SU-DHL-6 (cell line): ENCODE data around the gene CYP1A1.

Experiments used
- H2AFZ ChIP-seq: fragments of 200-600 bp; sonication (generic); 2 replicates; pipeline ENCODE4 v1.6.1; 2014; ENCODE audit warnings: low read depth, mild to moderate bottlenecking, moderate library complexity, mixed read lengths, antibody characterized with exemption, low read length; ENCODE audit not compliant: severe bottlenecking
- H3F3A ChIP-seq: fragments of 200-600 bp; shearing (Covaris generic); 2 replicates; pipeline ENCODE4 v1.6.0; 2016; ENCODE audit warnings: antibody characterized with exemption, mild to moderate bottlenecking; ENCODE audit not compliant: insufficient read depth
- H3K27ac ChIP-seq: fragments of 200-600 bp; sonication (generic); 2 replicates; pipeline ENCODE4 v1.5.1; 2016; ENCODE audit warnings: low read depth, mild to moderate bottlenecking, low read length, moderate library complexity, mixed read lengths
- H3K27me3 ChIP-seq: fragments of 200-600 bp; sonication (generic), shearing (Covaris generic); 2 replicates; pipeline ENCODE4 v1.6.0; 2014; ENCODE audit warnings: mild to moderate bottlenecking, low read length
- H3K36me3 ChIP-seq: fragments of 200-600 bp; sonication (generic); 2 replicates; pipeline ENCODE4 v1.6.1; 2014; ENCODE audit warnings: mild to moderate bottlenecking, low read length, mixed read lengths
- H3K4me2 ChIP-seq: fragments of 300-600, 200-600 bp; shearing (Covaris generic), sonication (generic); 2 replicates; pipeline ENCODE4 v1.6.0; 2014; ENCODE audit warnings: low read length, low read depth, mild to moderate bottlenecking; ENCODE audit not compliant: poor library complexity, severe bottlenecking
- H3K4me3 ChIP-seq: fragments of 200-600 bp; sonication (generic); 2 replicates; pipeline ENCODE4 v1.5.1; 2014; ENCODE audit warnings: antibody characterized with exemption, low read length, mild to moderate bottlenecking, mixed read lengths; ENCODE audit not compliant: insufficient read depth, poor library complexity, severe bottlenecking
- H3K79me2 ChIP-seq: fragments of 200-600 bp; sonication (generic); 2 replicates; pipeline ENCODE4 v1.6.1; 2014; ENCODE audit warnings: mild to moderate bottlenecking, low read length, moderate library complexity; ENCODE audit not compliant: insufficient read depth
- H3K9ac ChIP-seq: fragments of 200-600 bp; sonication (generic); 2 replicates; pipeline ENCODE4 v1.7.0; 2014; ENCODE audit warnings: mild to moderate bottlenecking, low read length
- H3K9me2 ChIP-seq: fragments of 200-600 bp; sonication (generic); replicated peaks from 2 replicates; pipeline ENCODE4 v1.6.1; 2014; ENCODE audit warnings: low read length; ENCODE audit not compliant: insufficient read depth
- H3K9me3 ChIP-seq: fragments of 200-600 bp; sonication (generic); 2 replicates; pipeline ENCODE4 v1.6.1; 2014; ENCODE audit warnings: low read length, mixed read lengths; ENCODE audit not compliant: insufficient read depth
- H4K20me1 ChIP-seq: fragments of 200-600 bp; sonication (generic); 2 replicates; pipeline ENCODE4 v1.6.1; 2014; ENCODE audit warnings: low read depth, mild to moderate bottlenecking, antibody characterized with exemption, low read length, moderate library complexity, mixed read lengths
- EZH2phosphoT487 ChIP-seq: fragments of 200-600 bp; sonication (generic), shearing (Covaris generic); conservative IDR thresholded peaks from 2 replicates; pipeline ENCODE4 v1.6.1; 2018; ENCODE audit warnings: mild to moderate bottlenecking, antibody characterized with exemption, low read length, moderate library complexity, mixed read lengths
- TF ChIP-seq, protein P1 (sequence below): fragments of 200-600 bp; sonication (generic); IDR thresholded peaks from one replicate; pipeline ENCODE4 v1.5.1; 2017; ENCODE audit warnings: antibody characterized with exemption, mild to moderate bottlenecking, low read length, moderate library complexity; ENCODE audit not compliant: insufficient read depth, poor library complexity, severe bottlenecking

Gene CYP1A1

DNA sequence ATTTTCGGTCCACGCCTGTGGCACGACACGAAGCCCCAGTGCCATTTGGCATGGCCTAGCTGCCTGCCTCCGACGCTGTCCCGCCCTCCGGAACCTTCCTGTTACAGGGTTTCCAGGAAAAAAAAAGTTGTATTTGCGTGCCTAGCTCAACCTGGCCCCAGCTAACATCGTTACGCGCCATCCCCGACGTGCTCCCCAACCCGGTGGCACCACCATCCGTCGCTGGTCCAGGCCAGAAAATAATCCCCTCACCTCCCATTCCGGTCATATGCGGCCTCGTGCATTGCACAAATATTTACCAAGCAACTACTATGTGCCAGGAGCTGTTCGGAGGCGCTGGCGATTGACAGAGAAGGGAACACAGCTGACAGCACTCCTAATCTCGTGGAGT, 1.4 kb upstream of the CYP1A1 start:
- no peaks in the 10 kb centered on the region for H3K27me3 ChIP-seq
- H3K9ac ChIP-seq, result no peak overlapping the region
- H4K20me1 ChIP-seq, result no peaks in the 10 kb centered on the region
- H2AFZ ChIP-seq, result no peak overlapping the region
- H3K4me3 ChIP-seq, result no peak overlapping the region
- no peaks in the 10 kb centered on the region for H3F3A ChIP-seq
- no peaks in the 10 kb centered on the region for H3K9me2 ChIP-seq
- no peaks in the 10 kb centered on the region for H3K36me3 ChIP-seq
- TF ChIP-seq EZH2phosphoT487, result no peak
- TF ChIP-seq, protein P1, sequence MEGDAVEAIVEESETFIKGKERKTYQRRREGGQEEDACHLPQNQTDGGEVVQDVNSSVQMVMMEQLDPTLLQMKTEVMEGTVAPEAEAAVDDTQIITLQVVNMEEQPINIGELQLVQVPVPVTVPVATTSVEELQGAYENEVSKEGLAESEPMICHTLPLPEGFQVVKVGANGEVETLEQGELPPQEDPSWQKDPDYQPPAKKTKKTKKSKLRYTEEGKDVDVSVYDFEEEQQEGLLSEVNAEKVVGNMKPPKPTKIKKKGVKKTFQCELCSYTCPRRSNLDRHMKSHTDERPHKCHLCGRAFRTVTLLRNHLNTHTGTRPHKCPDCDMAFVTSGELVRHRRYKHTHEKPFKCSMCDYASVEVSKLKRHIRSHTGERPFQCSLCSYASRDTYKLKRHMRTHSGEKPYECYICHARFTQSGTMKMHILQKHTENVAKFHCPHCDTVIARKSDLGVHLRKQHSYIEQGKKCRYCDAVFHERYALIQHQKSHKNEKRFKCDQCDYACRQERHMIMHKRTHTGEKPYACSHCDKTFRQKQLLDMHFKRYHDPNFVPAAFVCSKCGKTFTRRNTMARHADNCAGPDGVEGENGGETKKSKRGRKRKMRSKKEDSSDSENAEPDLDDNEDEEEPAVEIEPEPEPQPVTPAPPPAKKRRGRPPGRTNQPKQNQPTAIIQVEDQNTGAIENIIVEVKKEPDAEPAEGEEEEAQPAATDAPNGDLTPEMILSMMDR, result no peak
- H3K4me2 ChIP-seq, result no peak overlapping the region
- no peaks in the 10 kb centered on the region for H3K79me2 ChIP-seq
- H3K27ac ChIP-seq, result no peak overlapping the region
- H3K9me3 ChIP-seq, result no peaks in the 10 kb centered on the region

DNA sequence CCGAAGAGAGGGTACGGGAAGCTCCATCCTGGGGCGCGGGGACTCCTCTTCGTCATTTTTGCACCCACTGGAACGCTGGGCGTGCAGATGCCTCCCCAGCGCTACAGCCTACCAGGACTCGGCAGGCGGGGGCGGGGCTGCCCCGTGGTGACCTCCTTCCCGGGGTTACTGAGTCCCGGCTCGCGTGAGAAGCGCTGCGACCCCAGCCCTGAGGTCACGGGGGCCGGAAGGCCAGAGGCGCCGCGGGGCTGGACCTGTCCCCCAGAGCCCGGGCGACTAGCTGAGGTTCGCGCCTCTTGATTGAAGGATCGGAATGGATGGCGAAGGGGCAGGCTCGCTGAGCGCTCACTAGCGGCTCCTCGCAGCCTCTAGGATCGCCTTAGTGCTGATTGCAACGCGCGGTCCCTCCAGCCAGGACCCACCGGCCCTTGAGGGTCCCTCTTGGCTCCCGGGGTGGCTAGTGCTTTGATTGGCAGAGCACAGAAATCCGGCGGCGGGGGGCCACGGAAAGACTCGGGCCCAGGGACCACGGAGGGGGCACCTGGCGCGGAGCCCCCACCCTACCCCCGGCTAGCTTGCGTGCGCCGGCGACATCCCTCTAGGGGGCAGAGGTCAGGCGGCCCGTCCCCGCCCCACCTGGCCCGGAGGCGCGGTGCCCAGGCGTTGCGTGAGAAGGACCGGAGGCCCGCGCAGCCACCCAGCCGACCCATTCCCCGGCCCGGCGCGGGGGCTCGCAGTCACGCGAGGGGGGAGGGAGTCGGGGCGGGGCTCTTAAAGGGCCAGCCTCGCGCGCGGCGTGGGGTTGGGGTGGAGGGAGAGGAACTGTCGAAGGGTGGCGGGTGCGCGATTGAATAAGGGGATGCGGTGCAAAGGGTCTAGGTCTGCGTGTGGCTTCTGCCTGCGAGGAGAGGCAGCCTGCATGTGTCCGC, 781 bp upstream of the CYP1A1 start:
- H2AFZ ChIP-seq, result no peak overlapping the region
- H3K36me3 ChIP-seq, result no peaks in the 10 kb centered on the region
- H3K9me3 ChIP-seq, result no peaks in the 10 kb centered on the region
- no peaks in the 10 kb centered on the region for H4K20me1 ChIP-seq
- no peaks in the 10 kb centered on the region for H3K27me3 ChIP-seq
- TF ChIP-seq, protein P1, result no peak
- TF ChIP-seq EZH2phosphoT487, result no peak
- H3K4me3 ChIP-seq, result no peak overlapping the region
- no peak overlapping the region for H3K9ac ChIP-seq
- no peak overlapping the region for H3K27ac ChIP-seq
- H3F3A ChIP-seq, result no peaks in the 10 kb centered on the region
- peak overlapping the region; percentile 31 for H3K4me2 ChIP-seq
- H3K9me2 ChIP-seq, result no peaks in the 10 kb centered on the region
- no peaks in the 10 kb centered on the region for H3K79me2 ChIP-seq

DNA sequence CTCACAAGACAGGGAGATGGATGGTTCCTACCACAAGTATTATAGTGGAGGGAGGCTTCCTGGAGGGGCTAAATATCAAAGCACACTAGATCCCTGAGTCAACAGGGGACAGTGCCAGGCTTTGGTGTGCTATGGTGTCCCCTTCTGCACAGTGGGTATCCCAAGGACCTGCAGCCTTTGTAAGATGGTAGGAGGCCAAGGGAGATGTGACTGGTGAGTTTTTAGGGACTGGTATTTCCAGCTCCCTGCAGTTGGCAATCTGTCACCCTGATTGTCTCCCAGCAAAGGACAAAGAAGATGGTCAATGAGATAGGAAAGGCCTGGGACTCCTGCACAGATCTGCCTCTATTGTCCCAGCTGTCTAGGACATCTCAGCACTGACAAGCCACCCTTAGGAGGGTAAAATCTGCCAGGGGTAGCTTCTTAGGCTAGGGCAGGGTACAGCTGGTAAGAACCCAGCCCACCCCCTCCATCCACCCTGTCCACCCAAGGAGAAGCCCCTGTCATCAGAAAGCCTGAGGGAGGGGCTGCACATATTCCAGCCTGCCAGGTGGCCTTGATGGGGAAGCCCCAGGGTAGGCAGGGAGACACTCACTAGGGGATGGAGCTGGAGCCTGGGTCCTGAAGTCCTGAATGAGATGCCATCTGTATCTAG, 631 bp downstream of the CYP1A1 start:
- no peaks in the 10 kb centered on the region for H3K9me3 ChIP-seq
- H4K20me1 ChIP-seq, result no peaks in the 10 kb centered on the region
- H3K4me2 ChIP-seq, result no peak overlapping the region
- H3F3A ChIP-seq, result no peaks in the 10 kb centered on the region
- H3K36me3 ChIP-seq, result no peaks in the 10 kb centered on the region
- H3K4me3 ChIP-seq, result no peak overlapping the region
- H3K9me2 ChIP-seq, result no peaks in the 10 kb centered on the region
- H3K27me3 ChIP-seq, result no peaks in the 10 kb centered on the region
- no peak for TF ChIP-seq EZH2phosphoT487
- TF ChIP-seq, protein P1, result no peak
- H3K27ac ChIP-seq, result no peak overlapping the region
- H3K9ac ChIP-seq, result no peak overlapping the region
- no peaks in the 10 kb centered on the region for H3K79me2 ChIP-seq
- H2AFZ ChIP-seq, result no peak overlapping the region
